Fibroblast of skin of back (primary cell): ENCODE data around the gene WAS.
"Not testable (repeated sequence)": the region's sequence is repeated elsewhere in the genome, so short reads cannot be mapped to it uniquely, and the experiment has no call there.

ENCODE experiments used
- DNase-seq: peaks from one replicate; pipeline ENCODE4 v3.0.0-alpha.2; 2013

Gene WAS

DNA sequence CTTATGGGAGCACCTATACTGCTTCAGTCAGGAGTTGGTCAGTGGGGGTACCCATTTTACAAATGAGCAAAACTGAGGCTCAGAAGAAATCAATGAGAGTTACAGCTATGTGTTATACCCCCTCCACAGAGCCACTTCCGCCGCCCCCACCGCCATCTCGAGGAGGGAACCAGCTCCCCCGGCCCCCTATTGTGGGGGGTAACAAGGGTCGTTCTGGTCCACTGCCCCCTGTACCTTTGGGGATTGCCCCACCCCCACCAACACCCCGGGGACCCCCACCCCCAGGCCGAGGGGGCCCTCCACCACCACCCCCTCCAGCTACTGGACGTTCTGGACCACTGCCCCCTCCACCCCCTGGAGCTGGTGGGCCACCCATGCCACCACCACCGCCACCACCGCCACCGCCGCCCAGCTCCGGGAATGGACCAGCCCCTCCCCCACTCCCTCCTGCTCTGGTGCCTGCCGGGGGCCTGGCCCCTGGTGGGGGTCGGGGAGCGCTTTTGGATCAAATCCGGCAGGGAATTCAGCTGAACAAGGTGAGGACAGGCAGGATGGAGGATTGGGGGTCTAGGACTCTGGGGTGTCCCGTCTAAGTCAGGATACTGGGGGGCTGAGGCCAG lies 5.0 kb downstream of the WAS start:
- DNase-seq: no peak

DNA sequence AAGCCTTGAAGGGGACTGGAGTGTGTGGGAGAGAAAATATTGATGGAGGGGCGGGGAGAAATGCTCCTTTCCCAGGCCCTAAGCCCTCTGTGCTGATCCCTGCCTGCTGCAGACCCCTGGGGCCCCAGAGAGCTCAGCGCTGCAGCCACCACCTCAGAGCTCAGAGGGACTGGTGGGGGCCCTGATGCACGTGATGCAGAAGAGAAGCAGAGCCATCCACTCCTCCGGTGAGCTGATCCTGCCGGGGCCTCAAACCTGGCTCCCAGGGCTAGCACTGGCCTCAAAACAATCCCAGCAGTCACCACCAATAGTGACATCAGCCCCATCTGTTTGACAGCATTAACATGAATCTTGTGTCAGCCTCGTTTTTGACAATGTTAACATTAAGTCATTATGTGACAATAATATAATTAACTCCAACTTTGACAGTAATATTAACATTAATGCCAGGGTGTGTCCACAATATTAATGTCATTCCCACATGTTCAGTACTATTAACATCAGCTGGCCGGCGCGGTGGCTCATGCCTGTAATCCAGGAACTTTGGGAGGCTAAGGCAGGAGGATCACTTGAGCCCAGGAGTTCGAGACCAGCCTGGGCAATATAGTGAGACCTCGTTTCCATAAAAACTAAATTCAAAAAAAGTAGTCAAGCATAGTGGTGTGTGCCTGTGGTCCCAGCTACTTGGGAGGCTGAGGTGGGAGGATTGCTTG lies 5.8 kb downstream of the WAS start:
- no peak for DNase-seq

DNA sequence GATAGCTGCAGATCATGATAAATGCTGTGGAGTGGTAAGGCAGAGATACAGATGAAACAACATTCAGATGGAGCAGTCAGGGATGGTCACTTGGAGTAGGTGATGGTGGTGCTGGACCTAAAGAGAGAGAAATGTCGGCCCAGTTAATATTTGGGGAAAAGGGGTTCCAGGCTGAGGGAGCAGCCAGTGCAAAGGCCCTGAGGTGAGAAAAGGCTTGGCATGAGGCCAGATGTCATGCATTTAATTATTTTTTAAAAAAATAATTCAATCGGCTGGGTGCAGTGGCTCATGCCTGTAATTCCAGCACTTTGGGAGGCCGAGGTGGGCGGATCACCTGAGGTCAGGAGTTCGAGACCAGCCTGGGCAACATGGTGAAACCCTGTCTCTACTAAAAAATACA lies 8.1 kb downstream of the WAS start:
- DNase-seq: not testable (repeated sequence)

DNA sequence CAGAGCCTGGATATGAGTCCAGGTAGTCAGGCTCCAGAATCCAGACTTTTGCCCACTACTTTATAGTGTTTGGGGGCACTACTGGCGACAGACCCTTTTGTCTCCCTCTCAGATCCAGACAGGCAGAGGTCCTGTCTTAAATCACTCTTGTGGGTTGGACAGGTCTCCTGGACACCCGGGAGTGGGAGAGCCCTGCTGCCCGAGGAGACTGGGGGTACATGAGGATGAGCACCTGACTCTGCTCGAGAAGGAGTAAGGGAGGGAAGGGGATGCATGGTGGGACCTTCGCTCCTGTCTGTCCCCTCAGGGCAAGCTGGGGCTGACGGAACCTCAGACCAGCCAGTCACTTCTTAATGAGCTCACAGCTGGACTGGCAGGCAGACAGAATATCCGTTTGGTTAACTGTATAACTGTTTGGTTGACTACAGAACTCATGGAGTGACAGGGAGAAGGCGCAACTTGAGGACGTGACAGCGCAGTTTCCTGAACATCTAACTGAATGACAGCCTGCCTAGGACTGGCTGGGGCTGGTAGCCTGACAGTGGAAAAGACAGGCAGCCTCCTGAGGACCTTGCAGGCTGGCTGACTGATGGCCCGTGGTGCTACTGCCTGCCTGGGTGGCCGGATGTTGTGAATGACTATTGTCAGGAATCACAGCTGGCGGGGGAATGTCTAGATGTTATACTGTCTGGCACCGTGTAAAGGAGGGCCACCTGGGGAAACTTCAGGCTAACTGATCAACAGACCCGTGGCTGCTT lies 11.4 kb downstream of the WAS start:
- no peak for DNase-seq

DNA sequence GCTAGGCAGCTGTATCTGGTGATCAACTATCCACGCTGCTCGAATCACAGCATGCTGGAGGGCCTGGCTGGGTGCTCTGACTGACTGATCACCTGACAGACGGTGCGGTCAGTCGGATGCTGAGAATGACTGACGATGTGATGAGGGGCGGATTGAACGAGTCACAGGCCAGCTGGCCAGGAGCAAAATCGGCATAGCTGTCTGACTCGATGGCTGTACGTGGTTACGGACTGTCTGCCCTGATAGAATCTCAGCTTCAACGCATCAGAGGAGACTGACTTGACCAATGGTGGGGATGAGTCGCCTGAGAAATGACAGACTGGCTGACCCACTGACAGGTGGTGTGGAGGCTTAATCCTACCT lies 11.9 kb downstream of the WAS start:
- no peak for DNase-seq

DNA sequence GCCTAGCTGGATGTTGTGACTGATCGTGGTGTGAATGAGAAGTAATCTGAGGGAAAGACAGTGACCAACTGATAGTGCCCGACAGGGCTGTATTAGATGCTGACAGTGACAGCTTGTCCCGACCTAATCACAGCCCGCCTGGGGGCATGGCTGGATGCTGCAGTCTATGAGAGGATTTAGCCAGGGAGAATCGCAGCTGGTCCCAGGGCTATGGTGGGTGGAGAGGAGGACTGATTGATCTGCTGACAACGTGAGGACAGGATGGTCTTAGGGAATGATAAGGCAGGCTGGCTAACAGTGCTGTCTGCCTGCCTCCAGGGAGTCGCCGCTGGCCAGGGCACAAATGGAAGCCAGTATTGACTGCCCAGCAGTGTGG lies 12.3 kb downstream of the WAS start:
- DNase-seq: no peak

DNA sequence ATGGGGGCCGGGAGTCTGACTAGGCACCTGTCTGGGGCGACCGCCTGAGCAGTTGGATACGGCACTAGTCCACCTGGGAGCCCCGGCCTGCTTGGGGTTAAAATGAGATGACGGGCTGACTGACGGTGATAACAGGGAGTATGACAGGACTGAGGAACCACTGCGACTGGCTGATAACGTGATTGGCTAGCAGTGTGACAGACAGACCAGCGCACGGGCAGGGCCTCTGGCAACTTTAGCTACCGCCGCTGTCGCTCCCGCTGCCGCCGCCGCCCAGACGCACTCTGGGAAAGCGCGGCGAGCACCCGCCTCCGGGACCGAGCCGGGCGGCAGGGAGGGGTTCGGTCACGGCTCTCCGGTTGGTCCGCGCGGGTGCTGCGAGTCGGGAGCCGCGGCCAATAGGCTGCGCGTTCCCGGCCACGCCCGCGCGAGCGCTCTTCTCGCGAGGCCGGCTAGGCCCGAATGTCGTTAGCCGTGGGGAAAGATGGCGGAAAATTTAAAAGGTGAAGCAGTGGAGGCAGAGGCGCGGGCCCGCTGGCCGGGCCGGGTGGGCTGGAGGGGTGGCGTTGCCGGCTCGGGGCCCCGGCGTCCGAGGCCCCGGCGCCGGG lies 12.8 kb downstream of the WAS start, which contains the start of gene SUV39H1:
SUV39H1 (plus strand) TSS at position 434 of the 608 bp plus-strand sequence; CDS start at position 485, 51 bp downstream.
- DNase-seq: peak; percentile 89

DNA sequence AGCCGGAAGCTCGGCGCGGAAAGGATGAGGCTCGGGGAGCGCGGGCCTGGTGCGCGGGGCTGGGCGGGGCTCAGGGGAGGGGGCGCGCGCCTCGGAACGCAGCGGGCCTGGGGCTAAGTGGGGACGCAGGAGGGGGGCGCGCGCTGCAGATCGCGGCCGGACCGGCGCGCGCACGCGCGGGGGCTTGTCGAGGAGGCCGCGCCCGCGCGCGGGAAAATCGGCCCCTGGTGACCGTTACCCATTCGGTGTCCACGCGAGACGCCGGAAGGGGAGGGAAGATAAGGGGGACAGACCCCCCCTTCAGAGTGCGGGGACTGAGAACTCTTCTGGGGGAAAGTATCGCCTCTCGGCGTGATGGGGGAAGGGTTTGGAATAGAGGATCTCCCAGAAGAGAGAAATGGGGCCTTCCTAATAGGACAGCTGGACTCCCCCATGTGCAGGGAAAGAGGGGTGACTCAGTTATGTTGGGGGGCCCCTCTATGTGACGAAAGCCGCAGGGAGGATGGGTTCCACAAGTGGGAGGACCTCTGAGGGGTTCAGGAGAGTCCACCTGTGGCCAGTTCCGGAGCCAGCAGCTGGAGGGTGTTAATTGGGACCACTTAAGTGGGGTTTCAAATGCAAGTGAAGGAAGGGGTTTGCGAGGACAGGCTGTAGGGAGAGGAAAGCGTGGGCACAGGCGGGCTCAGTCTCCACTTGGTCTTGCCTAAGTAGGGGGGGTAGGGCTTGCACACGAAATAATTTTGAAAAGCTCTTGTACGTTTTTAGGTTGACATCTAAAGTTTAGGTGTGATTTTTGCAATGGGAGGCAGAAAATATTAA lies 13.5 kb downstream of the WAS start:
- peak; percentile 59 for DNase-seq

DNA sequence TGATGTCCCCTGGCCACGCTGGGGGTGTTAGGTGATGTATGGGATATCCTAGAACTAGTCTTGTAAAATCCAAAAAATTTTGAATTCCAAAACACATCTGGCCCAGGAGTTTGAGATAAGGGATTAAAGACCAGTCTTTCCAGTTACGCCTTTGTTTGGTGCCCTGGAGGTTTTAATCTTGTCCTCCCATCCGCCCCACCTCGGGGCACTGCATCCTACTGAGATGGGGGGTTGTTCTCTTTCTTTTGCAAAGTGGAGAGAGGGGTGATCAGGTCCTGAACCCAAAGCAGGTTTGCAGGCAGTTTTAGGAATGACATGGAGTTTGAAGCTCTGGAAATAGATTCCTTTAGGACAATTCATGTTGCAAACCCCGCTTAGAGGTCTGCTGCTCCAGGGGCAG lies 14.7 kb downstream of the WAS start:
- no peak for DNase-seq

DNA sequence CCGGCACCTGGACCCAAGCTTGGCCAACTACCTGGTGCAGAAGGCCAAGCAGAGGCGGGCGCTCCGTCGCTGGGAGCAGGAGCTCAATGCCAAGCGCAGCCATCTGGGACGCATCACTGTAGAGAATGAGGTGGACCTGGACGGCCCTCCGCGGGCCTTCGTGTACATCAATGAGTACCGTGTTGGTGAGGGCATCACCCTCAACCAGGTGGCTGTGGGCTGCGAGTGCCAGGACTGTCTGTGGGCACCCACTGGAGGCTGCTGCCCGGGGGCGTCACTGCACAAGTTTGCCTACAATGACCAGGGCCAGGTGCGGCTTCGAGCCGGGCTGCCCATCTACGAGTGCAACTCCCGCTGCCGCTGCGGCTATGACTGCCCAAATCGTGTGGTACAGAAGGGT lies 16.6 kb downstream of the WAS start:
- no peak for DNase-seq

DNA sequence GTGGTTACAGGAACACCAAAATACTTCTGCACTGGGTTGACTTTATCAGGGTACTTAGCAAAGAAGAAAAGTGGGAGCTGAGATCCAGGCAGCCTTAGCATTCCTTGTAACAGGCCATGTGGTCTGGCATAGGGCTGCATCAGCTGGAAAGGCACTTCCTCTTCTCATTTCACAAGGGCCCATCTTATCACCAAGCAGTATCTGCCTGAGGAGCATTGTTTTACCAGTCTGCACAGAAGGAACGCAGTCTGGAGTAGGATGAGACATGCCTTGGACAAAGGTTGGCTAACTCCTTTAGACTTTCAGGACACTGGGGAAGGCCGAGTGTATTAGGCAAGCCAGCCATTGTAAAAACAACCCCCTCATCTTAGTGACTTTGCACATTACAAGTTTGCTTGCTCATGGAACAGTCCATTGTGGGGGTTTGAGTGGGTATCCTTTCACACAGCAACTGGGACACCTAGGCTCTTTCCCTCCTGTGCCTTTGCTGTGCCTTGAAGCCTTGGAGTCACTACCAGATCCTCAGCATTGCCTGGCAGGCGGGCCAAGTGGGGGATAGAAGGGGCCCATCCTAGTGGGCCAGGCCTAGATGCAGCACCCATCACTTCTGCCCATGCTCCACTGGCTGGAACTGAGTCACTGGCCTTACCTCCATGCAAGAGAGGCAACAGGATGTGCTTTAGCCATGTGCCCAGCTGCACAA lies 17.5 kb downstream of the WAS start:
- no peak for DNase-seq

DNA sequence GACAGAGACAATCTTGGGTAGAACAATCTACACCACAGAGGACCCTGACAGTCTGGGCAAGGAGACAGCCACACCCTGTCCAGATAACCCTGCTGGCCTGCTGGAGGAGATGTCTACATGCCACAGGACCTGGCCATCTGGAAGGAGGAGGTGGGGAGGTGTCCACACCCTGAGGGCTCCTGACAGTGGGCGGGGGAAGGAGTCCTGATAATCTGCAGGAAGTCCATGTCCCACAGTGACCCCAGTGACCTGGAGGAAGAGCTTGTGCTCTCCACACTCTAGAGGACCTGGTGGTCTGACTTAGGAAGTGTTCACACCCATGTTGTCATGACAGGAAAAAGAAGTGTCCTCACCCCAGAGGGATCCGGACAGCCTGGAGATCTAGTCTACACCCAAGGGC lies 18.4 kb downstream of the WAS start:
- DNase-seq: no peak

DNA sequence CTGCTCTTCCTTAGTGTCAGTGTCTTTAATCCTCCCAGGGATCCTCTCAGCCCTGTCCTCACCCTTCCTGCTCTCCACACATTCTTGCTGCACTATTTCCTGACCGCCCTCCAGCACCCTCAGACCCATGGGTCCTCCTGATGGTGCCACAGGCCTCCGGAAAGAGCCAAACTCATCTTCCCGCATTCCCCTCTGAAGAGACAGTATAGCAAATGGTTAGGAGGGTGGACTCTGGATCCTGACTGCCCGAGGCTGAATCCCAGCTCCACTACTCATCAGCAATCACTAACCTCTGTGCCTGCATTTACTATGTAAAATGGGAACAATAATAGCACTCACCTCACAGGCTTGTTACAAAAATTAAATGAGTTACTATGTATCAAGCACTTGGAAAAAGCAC lies 19.1 kb downstream of the WAS start:
- DNase-seq: no peak

DNA sequence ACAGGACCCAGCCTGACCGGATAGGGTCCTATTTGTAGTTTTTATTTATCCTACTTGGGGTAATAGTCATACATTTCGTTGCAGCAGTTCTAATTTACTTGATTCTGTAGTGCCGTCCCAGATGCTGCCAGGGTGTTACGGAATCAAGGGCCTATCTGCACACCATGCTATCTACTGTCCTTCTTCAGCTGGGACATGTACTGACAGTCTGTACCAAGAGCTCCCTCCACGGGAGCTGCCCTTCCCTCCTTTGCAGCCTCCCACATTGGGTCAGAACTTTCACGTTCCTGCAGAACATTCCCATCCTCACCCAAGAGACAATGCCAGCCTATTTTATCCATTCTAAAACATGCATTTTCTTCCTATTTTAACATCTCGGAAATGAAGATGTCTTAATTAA lies 19.6 kb downstream of the WAS start:
- DNase-seq: no peak

DNA sequence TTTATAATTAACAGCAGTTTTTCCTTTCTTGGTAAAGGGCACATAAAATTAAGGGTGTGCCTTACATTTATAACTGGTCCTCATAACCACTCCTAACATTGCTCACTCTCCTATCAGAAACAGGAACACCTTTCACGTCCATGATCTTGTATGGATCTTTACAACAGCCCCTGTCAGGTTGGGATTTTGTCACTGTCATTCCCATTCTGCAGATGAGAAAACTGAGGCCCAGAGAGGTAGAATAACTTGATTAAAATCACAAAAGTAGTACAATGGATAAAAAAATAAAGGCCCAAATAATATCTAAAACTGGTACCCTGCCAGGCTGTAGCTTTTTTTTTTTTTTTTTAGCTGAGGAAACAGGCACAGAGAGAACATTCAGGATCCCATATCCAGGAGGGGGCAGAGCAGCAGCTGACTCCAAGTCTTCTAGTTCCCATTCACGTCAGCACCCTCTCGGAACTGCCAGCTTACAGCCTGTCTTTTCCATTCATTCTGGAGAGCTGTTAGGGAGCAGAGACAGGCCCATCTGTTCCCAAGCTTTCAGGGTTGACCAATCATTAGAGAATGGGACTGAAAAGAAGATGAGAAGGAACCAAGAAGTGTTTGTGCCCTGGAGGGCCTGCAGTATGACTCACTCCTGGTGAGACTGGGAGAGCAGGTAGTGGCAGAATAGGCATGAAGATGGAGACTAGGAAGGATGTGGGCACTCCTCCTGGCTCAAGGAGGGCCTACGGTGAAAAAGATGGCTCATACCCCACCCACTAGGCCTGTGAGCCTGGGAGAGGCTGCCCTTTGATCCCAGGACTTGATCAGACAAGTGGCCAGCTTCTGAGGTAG lies 20.3 kb downstream of the WAS start:
- DNase-seq: no peak

DNA sequence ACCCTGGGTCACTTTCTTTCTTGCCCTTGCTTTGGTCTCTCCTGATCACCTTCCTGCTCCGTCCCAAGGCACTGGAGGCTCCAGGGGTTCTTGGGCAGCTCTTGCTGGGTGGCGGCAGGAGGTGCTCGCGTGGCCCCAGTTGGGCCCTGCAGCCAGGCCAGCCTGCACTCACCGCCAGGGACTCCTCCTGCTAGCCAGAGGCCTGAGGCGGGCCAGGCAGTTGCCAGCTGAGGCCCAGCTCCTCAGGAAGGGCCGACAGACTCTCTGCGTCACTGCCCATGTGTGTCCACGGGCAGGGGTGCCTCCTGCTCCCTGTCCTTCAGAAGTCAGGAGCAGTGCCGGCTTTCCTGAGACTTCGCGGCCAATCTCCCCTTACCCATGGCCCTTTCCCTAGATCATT lies 22.3 kb downstream of the WAS start:
- no peak for DNase-seq

DNA sequence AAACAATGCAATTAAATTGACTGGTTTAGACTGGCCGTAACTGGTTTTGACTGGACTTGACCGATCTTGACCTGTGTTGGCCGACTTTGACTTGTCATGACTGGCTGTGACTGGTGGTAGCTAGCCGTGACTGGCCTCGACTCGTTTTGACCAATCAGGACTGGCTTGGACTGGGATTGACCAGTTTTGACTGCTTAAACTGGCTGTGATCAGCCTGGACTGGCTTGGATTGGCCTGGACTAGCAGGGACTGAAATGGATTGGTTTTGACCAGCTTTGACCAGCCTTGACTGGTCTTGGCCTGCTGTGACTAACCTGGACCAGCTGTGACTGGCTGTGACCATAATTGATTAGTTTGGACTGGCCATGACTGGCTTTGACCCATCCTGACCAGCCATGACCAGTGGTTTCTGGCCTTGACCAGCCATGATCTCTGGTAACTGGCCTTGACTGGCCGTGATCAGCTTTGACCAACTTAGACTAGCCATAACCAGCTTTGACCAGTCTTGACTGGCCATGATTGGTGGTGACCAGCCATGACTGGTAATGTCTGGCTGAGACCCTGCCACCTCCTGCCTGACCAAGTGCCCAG lies 26.0 kb downstream of the WAS start:
- DNase-seq: no peak

DNA sequence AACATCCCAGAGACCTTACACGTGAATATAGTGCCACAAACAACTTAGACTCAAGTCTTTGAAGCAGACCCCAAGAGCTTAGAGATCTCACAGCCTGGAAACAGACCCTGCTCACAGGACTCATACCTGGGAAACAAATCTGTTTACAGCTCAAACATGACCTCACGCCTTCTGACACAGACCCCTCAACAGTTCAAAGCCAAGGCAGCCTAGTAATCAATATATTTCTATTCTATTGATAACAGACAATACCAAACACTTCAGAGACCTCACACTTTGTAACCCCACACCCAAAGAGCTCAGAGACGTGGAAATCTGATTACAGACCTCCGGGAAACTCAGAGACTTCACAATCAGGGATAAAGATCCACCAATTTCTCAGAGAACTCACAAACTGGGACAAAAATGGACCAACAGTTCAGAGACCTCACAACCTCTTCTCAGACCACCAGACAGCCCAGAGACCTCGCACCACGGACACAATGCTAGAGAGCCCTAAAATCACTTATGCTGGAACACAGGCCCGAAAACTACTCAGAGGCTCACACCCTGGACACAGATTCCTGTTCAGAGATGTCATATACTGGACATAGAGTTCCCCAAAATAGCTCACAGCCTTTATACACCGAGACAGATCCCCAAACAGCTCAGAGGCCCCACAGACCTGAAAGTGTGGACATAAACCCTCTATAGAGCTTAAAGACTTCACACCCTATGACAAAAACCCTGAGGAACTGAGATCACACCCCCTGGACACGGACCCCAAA lies 27.7 kb downstream of the WAS start:
- DNase-seq: no peak

DNA sequence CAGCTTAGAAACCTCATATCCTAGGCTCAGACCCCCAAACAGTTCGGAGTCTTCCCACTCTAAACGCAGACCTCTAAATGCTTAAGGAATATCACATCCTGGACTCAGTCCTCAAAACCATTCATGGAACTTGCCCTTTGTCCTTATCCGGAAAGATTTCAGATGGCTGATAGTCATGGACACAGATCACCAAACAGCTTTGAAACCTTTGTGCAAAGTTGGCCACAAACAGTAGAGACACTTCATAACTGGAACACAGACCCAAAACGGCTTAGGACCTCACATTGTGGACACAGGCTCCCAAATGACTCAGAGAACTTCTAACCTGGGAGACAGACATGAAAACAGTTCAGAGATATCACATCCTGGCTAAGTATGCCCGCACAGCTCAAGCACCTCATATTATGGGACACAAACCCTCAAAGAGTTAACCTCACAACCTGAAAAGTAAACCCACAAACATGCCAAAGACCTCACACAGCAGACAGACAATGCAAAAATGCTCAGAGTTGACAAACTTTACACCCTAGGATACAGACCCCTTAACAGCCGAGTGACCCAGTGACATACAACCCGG lies 28.4 kb downstream of the WAS start:
- no peak for DNase-seq
